GM21717 (cell line): ENCODE measurements around the gene ZNF705A.
"Not testable (repeated sequence)": the region's sequence is repeated elsewhere in the genome, so short reads cannot be mapped to it uniquely, and the experiment has no call there.

ENCODE experiments used
- ATAC-seq: cut with Tn5 transposase; IDR thresholded peaks from one replicate; pipeline ENCODE4 v1.9.1; 2021; ENCODE audit warnings: mild to moderate bottlenecking, moderate library complexity; ENCODE audit not compliant: unreplicated experiment

Gene ZNF705A

GRCh38 chr12:8156845-8157244 is at the start of gene ZNF705A:
Gene ZNF705A (plus strand): TSS chr12:8157015. CDS start chr12:8172626, 15,611 bp downstream.
- no peak for ATAC-seq

GRCh38 chr12:8108808-8109398 is 47.9 kb upstream of the ZNF705A start:
- no peak for ATAC-seq

- ATAC-seq: not testable (repeated sequence)
These were observed 43.7 kb upstream of the ZNF705A start for GRCh38 chr12:8113117-8113516.

GRCh38 chr12:8120072-8120713 is 36.6 kb upstream of the ZNF705A start:
- ATAC-seq: no peak

GRCh38 chr12:8123124-8123912 is 33.5 kb upstream of the ZNF705A start, which contains the start of gene CLEC4A:
Gene CLEC4A (plus strand): TSS chr12:8123617. CDS start chr12:8123879, 262 bp downstream.
- no peak for ATAC-seq

GRCh38 chr12:8127138-8127537 is 29.7 kb upstream of the ZNF705A start:
- no peak for ATAC-seq

- ATAC-seq: not testable (repeated sequence)
These were observed 23.0 kb upstream of the ZNF705A start for GRCh38 chr12:8133636-8134397.

- ATAC-seq: not testable (repeated sequence)
These were observed 22.4 kb upstream of the ZNF705A start for GRCh38 chr12:8134398-8134930.

GRCh38 chr12:8141647-8142046 is 15.2 kb upstream of the ZNF705A start:
- not testable (repeated sequence) for ATAC-seq

GRCh38 chr12:8143261-8143660 is 13.6 kb upstream of the ZNF705A start:
- ATAC-seq: no peak

GRCh38 chr12:8145754-8146441 is 10.9 kb upstream of the ZNF705A start:
- no peak for ATAC-seq

- no peak for ATAC-seq
These were observed 10.4 kb upstream of the ZNF705A start for GRCh38 chr12:8146442-8146771.

GRCh38 chr12:8154526-8154925 is 2.3 kb upstream of the ZNF705A start:
- no peak for ATAC-seq

GRCh38 chr12:8156416-8156815 is 399 bp upstream of the ZNF705A start:
- no peak for ATAC-seq

- no peak for ATAC-seq
These were observed 826 bp downstream of the ZNF705A start for GRCh38 chr12:8157484-8158198.

GRCh38 chr12:8172911-8173310 is 16.1 kb downstream of the ZNF705A start:
- ATAC-seq: not testable (repeated sequence)

GRCh38 chr12:8179989-8180585 is 23.3 kb downstream of the ZNF705A start:
- not testable (repeated sequence) for ATAC-seq

- ATAC-seq: not testable (repeated sequence)
These were observed 24.5 kb downstream of the ZNF705A start for GRCh38 chr12:8181271-8181670.

GRCh38 chr12:8182923-8183322 is 26.1 kb downstream of the ZNF705A start:
- not testable (repeated sequence) for ATAC-seq
